NCI-H1436 (cell line): Measurements from ENCODE around the gene FIBP.
"Not testable (repeated sequence)": the region's sequence is repeated elsewhere in the genome, so short reads cannot be mapped to it uniquely, and the experiment has no call there.

Experiments used
- DNase-seq: peaks from one replicate; lab custom pipeline; 2025; lab: John Stamatoyannopoulos, UW

The FIBP gene

GRCh38 chr11:65859095-65859811, 29.0 kb downstream of the FIBP start:
- DNase-seq = peak; percentile 96

- no peak for DNase-seq
These were observed 29.6 kb downstream of the FIBP start for GRCh38 chr11:65858681-65859087.

GRCh38 chr11:65857853-65858680, 30.2 kb downstream of the FIBP start, which contains the start of gene CFL1:
Gene CFL1 (minus strand): TSS chr11:65858180. CDS start chr11:65858099, 81 bp downstream.
- DNase-seq = peak; percentile 95

GRCh38 chr11:65857500-65857852, 30.8 kb downstream of the FIBP start:
- DNase-seq = peak; percentile 45

- DNase-seq = peak; percentile 54
These were observed 31.4 kb downstream of the FIBP start for GRCh38 chr11:65856689-65857499.

- no peak for DNase-seq
These were observed 32.3 kb downstream of the FIBP start for GRCh38 chr11:65855927-65856363.

- DNase-seq = no peak
These were observed 33.1 kb downstream of the FIBP start for GRCh38 chr11:65854852-65855837.

- no peak for DNase-seq
These were observed 34.1 kb downstream of the FIBP start for GRCh38 chr11:65854161-65854592.

GRCh38 chr11:65853246-65853979, 34.9 kb downstream of the FIBP start:
- DNase-seq = no peak

- no peak for DNase-seq
These were observed 35.6 kb downstream of the FIBP start for GRCh38 chr11:65852508-65853245.

GRCh38 chr11:65851811-65852507, 36.3 kb downstream of the FIBP start:
- DNase-seq = no peak

- DNase-seq = no peak
These were observed 37.1 kb downstream of the FIBP start for GRCh38 chr11:65851083-65851579.

GRCh38 chr11:65850217-65851082, 37.8 kb downstream of the FIBP start:
- DNase-seq = no peak

GRCh38 chr11:65849771-65850216, 38.5 kb downstream of the FIBP start:
- DNase-seq = no peak

GRCh38 chr11:65849366-65849765, 38.9 kb downstream of the FIBP start:
- DNase-seq = no peak

GRCh38 chr11:65848693-65849092, 39.6 kb downstream of the FIBP start:
- not testable (repeated sequence) for DNase-seq

- no peak for DNase-seq
These were observed 40.5 kb downstream of the FIBP start for GRCh38 chr11:65847746-65848145.
